NB4 (cell line): ENCODE data around the gene COPS4.

Source experiments
- DNase-seq: peaks from one replicate; pipeline ENCODE4 v3.0.0; 2010; ENCODE audit warnings: low read depth
- H3K4me3 ChIP-seq: one replicate; pipeline ENCODE4 v1.5.1; 2011; ENCODE audit warnings: mild to moderate bottlenecking, low read depth, low read length, moderate library complexity
- CTCF ChIP-seq: IDR thresholded peaks from one replicate; pipeline ENCODE4 v1.5.1; 2012; ENCODE audit warnings: low read depth, low read length
- MAX ChIP-seq: IDR thresholded peaks from 2 replicates; pipeline ENCODE4 v1.6.1; 2011; ENCODE audit warnings: low read depth, low read length
- MYC ChIP-seq: IDR thresholded peaks from 2 replicates; pipeline ENCODE4 v1.6.1; 2011; ENCODE audit warnings: low read depth, low read length
- POLR2A ChIP-seq: IDR thresholded peaks from 2 replicates; pipeline ENCODE4 v1.6.1; 2011; ENCODE audit warnings: mild to moderate bottlenecking; ENCODE audit not compliant: insufficient read length; ENCODE audit errors: extremely low read depth

Gene COPS4

GRCh38 chr4:83112231-83112630 is 77.2 kb downstream of the COPS4 start:
- TF ChIP-seq POLR2A (no peak), MAX (peak; percentile 26; the same call in 1 of the 2 replicates)
- H3K4me3 ChIP-seq: peak overlapping the region; percentile 66
- DNase-seq: peak; percentile 90

DNA sequence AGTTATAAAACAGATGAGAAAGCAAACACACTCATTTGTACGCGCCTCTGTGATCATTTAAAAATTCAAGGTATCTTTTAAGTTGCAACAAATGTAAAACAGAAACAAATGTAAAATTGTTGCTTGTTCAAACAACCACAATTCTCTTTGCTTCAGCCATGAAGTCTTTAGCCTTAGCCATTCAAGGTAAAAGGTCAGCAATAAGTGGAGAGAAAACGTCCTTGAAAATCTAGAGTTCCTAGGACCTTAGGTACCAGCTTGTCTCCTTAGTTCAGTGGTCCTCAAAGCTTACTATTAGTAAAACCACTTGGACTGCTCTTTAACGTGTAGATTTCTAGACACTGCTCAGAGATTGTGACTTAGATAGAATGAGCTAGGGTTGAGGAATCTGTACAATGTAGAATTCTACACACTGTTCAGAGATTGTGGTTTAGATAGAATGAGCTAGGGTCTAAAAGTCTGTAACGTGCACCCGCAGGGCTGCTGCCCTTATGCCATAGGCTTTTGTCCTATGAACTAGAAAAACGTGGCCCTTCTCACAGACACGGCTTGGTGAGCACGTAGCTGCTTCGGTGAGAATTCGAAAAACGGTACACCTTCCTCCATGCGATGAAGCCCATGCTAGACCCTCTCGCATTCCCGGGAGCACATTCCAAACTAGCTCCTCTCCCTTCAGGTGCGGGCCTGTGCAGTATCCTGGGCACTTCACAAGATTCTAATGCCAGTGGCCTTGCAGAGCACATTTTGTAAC is 77.9 kb downstream of the COPS4 start:
- peak overlapping the region; percentile 66 for H3K4me3 ChIP-seq
- peak; percentile 77 for DNase-seq
- TF ChIP-seq MAX: peak; percentile 47
- TF ChIP-seq MYC: no peak
- peak; percentile 24 for TF ChIP-seq POLR2A
- no peak for TF ChIP-seq CTCF

- TF ChIP-seq MYC (no peak), MAX (no peak), CTCF (no peak), POLR2A (no peak)
- peak overlapping the region; percentile 66 for H3K4me3 ChIP-seq
- DNase-seq: peak; percentile 77
Measured at GRCh38 chr4:83113429-83113786, 78.4 kb downstream of the COPS4 start.

- peak within 1 kb of the TSS; percentile 66 for H3K4me3 ChIP-seq
- peak; percentile 89 for DNase-seq
- TF ChIP-seq POLR2A: peak; percentile 77
- TF ChIP-seq MYC: no peak
Measured at GRCh38 chr4:83114576-83114975, 79.6 kb downstream of the COPS4 start, which contains the start of gene PLAC8. TSS of gene PLAC8 (minus strand) at chr4:83114729. CDS start at chr4:83107921, 6,808 bp downstream.

DNA sequence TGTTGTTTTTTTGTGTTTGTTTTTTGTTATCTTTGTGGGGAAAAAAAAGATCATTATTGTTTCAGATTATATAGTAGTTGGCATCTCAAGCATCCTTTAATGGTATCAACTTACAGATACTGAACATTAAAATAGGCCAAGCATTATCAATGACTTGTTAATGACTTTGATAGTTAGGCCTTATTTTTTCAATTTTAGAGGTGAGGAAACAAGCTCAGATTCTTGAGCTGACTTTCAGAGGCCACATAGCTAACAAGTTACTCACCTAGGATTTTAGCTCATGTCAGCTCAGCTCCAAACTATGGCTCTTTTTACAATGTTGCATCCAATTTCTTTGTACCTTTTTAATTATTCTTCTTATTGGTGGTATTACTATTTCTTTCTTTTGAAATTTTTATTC is 80.0 kb downstream of the COPS4 start:
- DNase-seq: no peak
- TF ChIP-seq POLR2A (no peak), CTCF (no peak), MAX (no peak), MYC (no peak)
- peak overlapping the region; percentile 66 for H3K4me3 ChIP-seq

GRCh38 chr4:83115656-83116285 is 80.8 kb downstream of the COPS4 start:
- peak; percentile 54 for DNase-seq
- H3K4me3 ChIP-seq: no peak overlapping the region

More at GRCh38 chr4:83115656-83116285, 80.8 kb downstream of the COPS4 start:
- TF ChIP-seq POLR2A: no peak
- no peak for TF ChIP-seq CTCF
- no peak for TF ChIP-seq MYC
- no peak for TF ChIP-seq MAX
